ENCODE measurements around the gene NCAPG2.

Gene NCAPG2

GRCh38 chr7:158581440-158582088, 123.0 kb downstream of the NCAPG2 start:
- Histone ChIP-seq H3K27ac (no peak overlapping the region), H3K4me3 (no peak overlapping the region)
- no peak for TF ChIP-seq CTCF (IDR thresholded peaks at IDR 0.05)
- no peak for DNase-seq (ENCODE audit: low spot score)

All from coronary artery (tissue), 2 donors.